SIG-M5 treated with dmso at 0.1 percent for 504 hours (cell line): ENCODE data around the gene CFAP20DC.
"Not testable (repeated sequence)": the region's sequence is repeated elsewhere in the genome, so short reads cannot be mapped to it uniquely, and the experiment has no call there.

Source experiments
- DNase-seq: peaks from one replicate; lab custom pipeline; 2025; ENCODE audit not compliant: unreplicated experiment; lab: John Stamatoyannopoulos, UW

CFAP20DC gene

DNA sequence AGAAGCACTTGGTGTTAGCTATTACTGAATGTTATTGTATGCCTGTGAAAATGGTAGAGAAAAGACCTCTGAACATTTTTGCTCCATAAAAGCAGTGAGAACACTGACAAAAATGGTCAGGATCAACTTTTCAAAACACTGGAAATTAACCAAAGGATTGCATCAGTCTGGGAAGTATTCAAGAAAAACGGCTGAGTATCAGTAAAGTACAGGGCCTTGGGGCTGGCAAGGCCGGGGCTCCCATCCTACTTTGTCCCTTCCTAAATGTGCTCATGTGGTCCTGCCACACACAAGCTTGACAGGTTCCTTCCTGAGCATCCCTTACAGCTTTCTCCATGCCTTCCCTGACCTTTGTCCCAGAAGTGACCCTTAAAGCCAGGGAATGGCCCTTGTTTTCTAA, 84.0 kb downstream of the CFAP20DC start:
- DNase-seq, result no peak

- no peak for DNase-seq
Measured at GRCh38 chr3:58963928-58964503, 85.8 kb downstream of the CFAP20DC start.

DNA sequence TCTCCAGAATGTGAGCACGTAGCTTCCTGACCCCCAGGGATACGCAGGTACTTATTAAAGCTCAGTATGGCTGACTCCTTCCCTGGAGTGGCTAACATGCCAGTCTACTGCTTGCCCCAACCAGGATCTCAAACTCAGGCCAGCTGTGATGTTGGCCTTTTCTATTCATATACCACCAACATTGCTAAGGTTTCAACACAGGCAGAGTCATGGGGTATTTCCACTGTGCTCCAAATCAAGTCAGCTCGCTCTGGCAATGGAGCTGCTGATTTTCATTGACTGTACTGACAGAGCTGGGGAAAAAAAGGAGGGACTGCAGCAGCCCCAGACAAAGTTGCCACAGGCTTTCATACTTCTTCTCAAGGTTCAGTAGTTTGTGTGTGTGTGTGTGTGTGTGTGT, 87.0 kb downstream of the CFAP20DC start:
- no peak for DNase-seq

- DNase-seq, result no peak
Measured at GRCh38 chr3:58962040-58962651, 87.7 kb downstream of the CFAP20DC start.

DNA sequence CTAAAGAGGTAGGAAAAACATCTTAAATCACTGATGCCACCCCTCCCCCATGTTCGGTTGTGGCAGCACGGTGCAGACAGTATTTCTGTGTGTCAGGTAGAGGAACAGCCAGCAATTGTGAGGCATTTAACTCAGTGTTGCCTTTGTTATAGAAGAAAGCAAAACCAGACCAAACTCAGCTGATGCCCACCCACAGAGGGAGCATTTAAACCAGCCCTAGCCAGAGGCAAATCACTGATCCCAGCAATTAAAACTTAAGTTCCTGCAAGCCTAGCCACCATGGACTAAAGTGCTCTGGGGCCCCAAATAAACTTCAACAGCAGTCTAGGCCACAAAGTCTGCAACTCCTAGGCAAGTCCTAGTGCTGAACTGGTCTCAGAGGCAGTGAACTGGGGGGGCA, 94.5 kb downstream of the CFAP20DC start:
- DNase-seq, result no peak

DNA sequence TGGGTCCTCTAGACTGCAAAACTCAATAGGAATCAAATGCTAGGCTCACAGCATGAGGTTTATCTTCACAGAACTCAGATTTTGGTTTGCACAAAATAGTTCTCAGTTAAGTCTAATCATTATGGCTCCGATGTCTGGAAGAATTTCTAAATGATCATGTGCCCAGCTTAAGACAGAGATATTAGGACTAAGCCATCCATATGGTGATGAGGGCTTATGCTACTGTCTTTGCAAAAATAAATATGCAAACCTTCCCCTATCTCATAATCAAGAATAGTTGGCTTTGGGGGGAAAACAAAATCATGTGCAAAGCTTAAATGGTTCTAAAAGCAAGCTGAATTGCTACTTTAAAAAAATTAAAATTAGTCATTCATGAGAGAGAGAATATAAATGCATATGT, 96.5 kb downstream of the CFAP20DC start:
- no peak for DNase-seq

DNA sequence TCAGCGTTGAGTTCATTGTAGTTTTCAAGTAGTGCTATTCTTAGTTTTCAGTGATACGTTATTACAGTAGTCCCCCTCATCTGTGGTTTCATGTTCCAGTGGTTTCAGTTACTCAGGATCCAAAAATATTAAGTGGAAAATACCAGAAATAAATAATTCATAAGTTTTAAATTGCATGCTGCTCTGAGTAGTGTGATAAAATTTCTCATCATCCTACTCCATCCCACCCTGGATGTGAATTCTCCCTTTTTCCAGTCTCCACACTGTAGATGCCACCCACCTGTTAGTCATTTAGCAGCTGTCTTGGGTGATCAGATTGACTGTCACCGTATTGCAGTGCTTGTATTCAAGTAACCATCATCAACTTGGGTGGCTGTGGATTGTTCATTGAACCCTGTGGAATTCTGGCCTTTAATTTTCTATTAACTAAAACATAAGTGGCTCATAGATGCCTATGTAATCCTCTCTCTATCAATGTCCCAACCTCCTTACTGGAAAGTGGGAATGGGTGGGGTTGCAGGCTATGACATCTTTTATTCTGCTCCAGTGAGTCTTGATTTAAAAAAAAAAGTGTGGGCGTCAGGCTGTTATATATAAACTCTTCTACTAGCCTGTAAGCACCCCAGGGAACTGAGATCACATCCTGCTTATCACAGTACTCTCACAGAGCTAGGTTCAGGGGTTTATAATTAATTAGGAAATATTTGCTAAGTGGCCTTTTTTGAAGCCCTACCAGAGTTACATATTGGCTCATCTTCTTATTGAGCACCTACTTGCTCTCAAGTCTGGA, 97.5 kb downstream of the CFAP20DC start:
- DNase-seq, result no peak

- DNase-seq, result no peak
Measured at GRCh38 chr3:58948018-58948417, 101.8 kb downstream of the CFAP20DC start.

DNA sequence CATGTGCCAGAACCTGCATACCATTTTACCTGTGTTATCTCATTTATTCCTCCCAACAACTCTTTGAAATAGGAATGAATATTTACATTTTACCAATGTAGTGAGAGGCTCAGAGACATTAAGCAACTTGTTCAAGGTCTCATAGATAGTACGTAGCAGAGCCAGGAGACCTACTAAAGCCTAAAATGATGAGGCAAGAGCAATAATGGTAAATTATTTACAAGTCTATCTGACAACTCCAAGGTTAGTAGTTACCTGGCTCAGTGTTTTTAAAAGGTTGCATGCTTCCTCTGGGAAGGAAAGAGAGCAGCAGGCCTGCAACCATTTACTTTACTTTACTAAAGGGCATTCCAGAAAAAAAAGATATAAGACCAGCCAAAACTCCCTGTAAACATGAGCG, 103.0 kb downstream of the CFAP20DC start:
- no peak for DNase-seq

GRCh38 chr3:58938057-58938456, 111.8 kb downstream of the CFAP20DC start:
- DNase-seq, result no peak

DNA sequence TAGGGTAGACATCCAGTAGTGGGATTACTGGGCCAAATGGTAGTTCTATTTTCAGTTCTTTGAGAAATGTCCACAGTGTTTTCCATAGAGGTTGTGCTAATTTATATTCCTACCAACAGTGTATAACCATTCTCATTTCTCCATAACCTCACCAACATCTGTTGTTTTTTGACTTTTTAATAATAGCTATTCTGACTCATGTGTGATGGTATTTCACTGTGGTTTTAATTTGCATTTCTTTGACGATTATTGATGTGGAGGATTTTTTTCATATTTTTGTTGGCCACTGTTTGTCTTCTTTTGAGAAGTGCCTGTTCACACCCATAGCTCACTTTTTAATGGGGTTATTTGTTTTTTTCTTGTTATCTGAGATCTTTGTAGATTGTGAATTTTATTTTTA, 125.2 kb downstream of the CFAP20DC start:
- no peak for DNase-seq

DNA sequence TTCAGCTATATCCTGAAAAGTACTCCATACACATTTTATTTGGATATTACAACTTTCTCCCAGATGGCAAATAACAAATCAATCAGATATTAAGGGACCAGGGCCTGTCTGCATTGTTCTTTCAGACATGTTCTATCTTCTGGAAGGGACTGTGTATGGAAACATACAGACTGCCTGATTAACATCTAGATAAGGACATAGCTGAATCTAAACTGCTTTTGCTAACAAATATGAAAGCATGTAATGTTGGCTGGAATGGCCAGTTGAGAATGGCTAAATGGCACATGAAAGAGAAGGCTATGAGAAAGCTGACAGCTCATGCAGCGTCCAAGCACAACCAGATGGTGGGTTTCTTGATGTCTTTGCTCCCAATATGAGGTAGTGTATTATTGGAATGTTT, 149.4 kb downstream of the CFAP20DC start:
- no peak for DNase-seq

DNA sequence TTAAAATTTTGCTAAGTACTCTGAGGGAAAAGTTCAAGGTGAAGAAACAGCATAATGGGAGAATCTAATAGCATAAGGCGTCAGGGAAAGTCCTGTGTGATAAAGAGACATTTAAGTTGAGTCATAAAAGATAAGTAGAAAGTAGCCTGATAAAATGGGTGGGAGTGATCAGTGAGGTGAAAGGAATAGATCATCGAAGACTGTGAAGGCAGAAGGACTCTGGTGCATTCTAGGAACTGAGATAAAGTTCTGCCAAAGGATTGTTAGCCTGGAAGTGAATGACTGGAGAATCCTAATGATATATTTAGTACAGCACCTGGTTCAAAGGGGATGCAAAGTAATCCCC, 149.9 kb downstream of the CFAP20DC start:
- no peak for DNase-seq

- DNase-seq, result no peak
Measured at GRCh38 chr3:58899159-58899952, 150.5 kb downstream of the CFAP20DC start.

GRCh38 chr3:58898513-58898912, 151.3 kb downstream of the CFAP20DC start:
- no peak for DNase-seq

- DNase-seq, result no peak
Measured at GRCh38 chr3:58897646-58898045, 152.2 kb downstream of the CFAP20DC start.

DNA sequence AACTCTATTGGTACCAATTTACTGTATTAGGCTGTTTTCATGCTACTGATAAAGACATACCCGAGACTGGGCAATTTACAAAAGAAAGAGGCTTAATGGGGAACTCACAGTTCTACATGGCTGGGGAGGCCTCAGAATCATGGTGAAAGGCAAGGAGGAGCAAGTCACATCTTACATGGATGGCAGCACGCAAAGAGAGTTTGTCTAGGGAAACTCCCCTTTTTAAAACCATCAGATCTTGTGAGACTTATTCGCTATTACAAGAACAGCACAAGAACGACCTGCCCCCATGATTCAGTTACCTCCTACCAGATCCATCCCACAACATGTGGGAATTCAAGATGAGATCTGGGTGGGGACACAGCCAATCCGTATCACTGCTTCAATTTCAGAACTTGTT, 154.1 kb downstream of the CFAP20DC start:
- DNase-seq, result not testable (repeated sequence)

GRCh38 chr3:58892526-58892925, 157.3 kb downstream of the CFAP20DC start:
- DNase-seq, result not testable (repeated sequence)

DNA sequence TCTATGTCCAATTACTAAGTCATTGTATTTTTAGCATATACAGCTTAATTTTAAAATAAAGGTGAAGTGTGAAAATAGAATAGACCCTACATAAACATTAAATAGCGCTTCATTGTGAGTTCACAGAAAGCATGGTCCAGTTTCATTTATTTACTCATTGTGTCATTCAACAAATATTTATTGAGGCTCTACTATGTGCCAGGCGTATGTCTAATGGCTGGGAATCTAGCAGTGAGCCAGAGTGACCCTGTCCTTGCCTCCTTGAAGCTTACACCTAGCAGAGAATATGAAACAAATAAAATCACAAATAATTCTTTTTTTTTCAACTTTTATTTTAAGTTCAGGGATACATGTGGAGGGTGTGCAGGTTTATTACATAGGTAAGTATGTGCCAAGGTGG, 161.7 kb downstream of the CFAP20DC start:
- DNase-seq, result no peak

GRCh38 chr3:58884453-58884852, 165.4 kb downstream of the CFAP20DC start:
- DNase-seq, result no peak

DNA sequence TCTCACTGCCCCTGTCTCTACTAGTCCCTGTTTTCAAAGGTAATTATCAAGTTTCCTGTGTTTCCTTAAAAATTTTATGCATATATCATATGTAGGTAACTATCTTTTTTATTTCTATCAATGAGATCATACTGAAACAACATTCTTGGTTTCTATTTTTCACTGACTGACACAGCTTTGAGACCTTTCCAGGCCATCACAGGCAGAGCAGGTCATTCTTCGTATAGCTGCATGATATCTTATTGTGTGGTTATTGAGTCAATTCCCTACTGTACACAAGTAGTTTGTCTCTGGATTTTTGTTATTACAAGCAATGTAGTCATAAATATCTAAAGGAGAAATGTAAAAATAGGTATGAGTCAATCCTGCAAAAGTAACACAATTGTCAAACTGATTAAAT, 169.6 kb downstream of the CFAP20DC start:
- DNase-seq, result no peak

DNA sequence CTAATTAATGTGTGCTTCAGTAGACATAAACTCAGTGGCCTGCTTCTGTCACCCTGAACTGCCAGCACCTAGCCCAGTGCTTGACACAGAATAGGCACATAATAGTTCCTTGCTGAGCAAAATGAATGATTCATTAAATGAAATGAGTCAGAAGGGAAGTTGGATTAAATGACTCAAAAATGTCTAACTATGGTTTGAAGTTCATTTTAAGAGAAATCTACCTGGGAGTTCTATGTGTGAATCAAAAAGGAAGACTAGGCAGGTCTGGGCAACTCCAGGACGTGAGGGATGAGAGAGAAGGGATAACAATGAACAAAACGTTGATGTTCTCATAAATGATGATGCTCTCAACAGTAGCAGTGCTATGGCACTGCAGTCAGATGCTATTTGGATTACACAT, 175.0 kb downstream of the CFAP20DC start:
- no peak for DNase-seq
